Natural killer cell (primary cell): ENCODE results near the gene XIRP1. TPM values are rescaled to one million over a fixed set of nuclear protein-coding genes. Genes with fewer than 3 reads are reported as not detected.

Experiments used
- ATAC-seq, 3 donors: fragments of 150-1000 bp in 2 of 3; fragments of 200-7000 bp in 1 of 3; cut with Tn5 transposase; 1 replicate in 1 of 3; 2 replicates in 2 of 3; pipeline ENCODE4 v1.10.0; 2021; ENCODE audit warnings: mild to moderate bottlenecking in 2 of 3, moderate library complexity in 2 of 3
- DNase-seq, 2 donors: peaks; one replicate each; pipeline versions ENCODE4 v3.0.0 to v3.0.0-alpha.2; 2013 to 2021; ENCODE audit warnings: mixed read lengths in 1 of 2
- H3K27ac ChIP-seq: one replicate; pipeline ENCODE4 v1.5.1; 2013; ENCODE audit warnings: mild to moderate bottlenecking, low read length
- H3K27me3 ChIP-seq: one replicate; pipeline ENCODE4 v1.6.1; 2013; ENCODE audit warnings: low read length; ENCODE audit not compliant: control insufficient read depth, insufficient read depth
- H3K36me3 ChIP-seq: one replicate; pipeline ENCODE4 v1.6.1; 2013; ENCODE audit warnings: low read length; ENCODE audit not compliant: control insufficient read depth, insufficient read depth
- H3K4me1 ChIP-seq: one replicate; pipeline ENCODE4 v1.6.1; 2013; ENCODE audit warnings: low read length; ENCODE audit not compliant: control insufficient read depth, insufficient read depth
- H3K4me3 ChIP-seq: one replicate; pipeline ENCODE4 v1.5.1; 2013; ENCODE audit warnings: low read length
- H3K9me3 ChIP-seq: one replicate; pipeline ENCODE4 v1.6.1; 2013; ENCODE audit warnings: low read length; ENCODE audit not compliant: control insufficient read depth, insufficient read depth
- H3K27ac Mint-ChIP-seq, 2 donors: one replicate each; pipeline ENCODE4 v1.8.0; 2022; ENCODE audit warnings: mild to moderate bottlenecking in 2 of 2, mixed read lengths in 2 of 2, moderate library complexity in 1 of 2
- H3K27me3 Mint-ChIP-seq, 2 donors: one replicate each; pipeline ENCODE4 v1.8.0; 2022; ENCODE audit warnings: low read depth in 2 of 2, mixed read lengths in 2 of 2
- H3K36me3 Mint-ChIP-seq: one replicate; pipeline ENCODE4 v1.8.0; 2022; ENCODE audit warnings: mixed read lengths
- H3K4me1 Mint-ChIP-seq, 2 donors: one replicate each; pipeline ENCODE4 v1.8.0; 2022; ENCODE audit warnings: mixed read lengths in 2 of 2
- H3K4me3 Mint-ChIP-seq: one replicate; pipeline ENCODE4 v1.8.0; 2022; ENCODE audit warnings: mild to moderate bottlenecking, moderate library complexity, mixed read lengths
- H3K9me3 Mint-ChIP-seq, 2 donors: one replicate each; pipeline ENCODE4 v1.8.0; 2022; ENCODE audit warnings: mixed read lengths in 2 of 2
- WGBS: methylation state at CpG from one replicate; pipeline ENCODE4 v1.1.7; 2013; ENCODE audit warnings: missing lambda C conversion rate; ENCODE audit not compliant: insufficient coverage; 5-methylcytosine and 5-hydroxymethylcytosine counted together
- intact Hi-C: fragments of 100-400 bp; cut with micrococcal nuclease; formaldehyde crosslinking; loops from one replicate; pipeline ENCODE4 v1.14.2; 2022
- total RNA-seq, 4 donors: library from RNA; stranded (reverse); fragments of 120-200 nt in 1 of 4; gene quantifications; one replicate each; pipeline versions ENCODE4 v1.2.3 to v1.2.4, GENCODE V29; 2013 to 2022
- TF ChIP-seq, protein P1 (sequence below): fragments of 200-600 bp; IDR thresholded peaks from one replicate; pipeline ENCODE4 v1.8.0; 2022; ENCODE audit warnings: antibody characterized with exemption

The XIRP1 gene, protein sequence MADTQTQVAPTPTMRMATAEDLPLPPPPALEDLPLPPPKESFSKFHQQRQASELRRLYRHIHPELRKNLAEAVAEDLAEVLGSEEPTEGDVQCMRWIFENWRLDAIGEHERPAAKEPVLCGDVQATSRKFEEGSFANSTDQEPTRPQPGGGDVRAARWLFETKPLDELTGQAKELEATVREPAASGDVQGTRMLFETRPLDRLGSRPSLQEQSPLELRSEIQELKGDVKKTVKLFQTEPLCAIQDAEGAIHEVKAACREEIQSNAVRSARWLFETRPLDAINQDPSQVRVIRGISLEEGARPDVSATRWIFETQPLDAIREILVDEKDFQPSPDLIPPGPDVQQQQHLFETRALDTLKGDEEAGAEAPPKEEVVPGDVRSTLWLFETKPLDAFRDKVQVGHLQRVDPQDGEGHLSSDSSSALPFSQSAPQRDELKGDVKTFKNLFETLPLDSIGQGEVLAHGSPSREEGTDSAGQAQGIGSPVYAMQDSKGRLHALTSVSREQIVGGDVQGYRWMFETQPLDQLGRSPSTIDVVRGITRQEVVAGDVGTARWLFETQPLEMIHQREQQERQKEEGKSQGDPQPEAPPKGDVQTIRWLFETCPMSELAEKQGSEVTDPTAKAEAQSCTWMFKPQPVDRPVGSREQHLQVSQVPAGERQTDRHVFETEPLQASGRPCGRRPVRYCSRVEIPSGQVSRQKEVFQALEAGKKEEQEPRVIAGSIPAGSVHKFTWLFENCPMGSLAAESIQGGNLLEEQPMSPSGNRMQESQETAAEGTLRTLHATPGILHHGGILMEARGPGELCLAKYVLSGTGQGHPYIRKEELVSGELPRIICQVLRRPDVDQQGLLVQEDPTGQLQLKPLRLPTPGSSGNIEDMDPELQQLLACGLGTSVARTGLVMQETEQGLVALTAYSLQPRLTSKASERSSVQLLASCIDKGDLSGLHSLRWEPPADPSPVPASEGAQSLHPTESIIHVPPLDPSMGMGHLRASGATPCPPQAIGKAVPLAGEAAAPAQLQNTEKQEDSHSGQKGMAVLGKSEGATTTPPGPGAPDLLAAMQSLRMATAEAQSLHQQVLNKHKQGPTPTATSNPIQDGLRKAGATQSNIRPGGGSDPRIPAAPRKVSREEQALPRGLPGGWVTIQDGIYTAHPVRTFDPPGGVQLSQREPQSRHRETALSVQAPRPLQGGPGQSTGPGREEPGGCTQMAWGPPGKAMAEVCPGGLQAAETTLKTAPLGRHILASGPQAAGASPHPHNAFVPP (N-terminal part only)
- under 1 TPM; 0.14 to 0.40 (median 0.24) TPM for total RNA-seq
- total RNA-seq (2013), result 0.02 TPM

DNA sequence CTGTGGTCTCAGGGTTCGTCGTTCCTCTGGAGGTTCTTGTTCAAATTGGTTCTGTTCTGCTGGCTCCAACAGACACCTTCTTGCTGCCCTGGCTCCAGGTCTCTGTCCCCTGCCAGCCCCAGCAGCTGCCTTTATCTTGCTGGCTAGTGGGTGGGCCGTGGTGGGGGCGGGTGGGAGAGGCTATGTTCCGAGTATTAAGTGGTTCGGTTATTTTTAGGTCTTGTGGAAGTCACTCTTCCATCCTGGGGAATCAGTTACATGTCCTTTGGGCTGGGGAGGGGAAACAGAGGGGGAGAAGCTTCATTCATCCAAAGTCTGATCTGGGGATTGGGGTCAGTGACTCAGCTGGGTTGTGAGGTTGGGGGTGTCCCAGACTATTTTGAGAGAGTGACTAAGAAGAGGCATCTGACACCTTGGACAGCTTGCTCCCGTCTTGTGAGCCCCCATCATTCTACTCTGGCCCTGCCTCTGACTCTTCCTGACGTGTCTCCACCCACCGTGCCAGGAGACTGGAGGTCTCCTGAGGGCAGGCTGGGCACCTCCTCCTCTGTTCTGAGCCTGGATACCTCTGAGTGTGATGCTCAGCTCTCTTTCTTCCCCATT lies at the start of gene XIRP1:
XIRP1 (minus strand) TSS at position 106 of the 603 bp plus-strand sequence. CDS start 3,150 bp downstream, outside the sequence.
- ATAC-seq, result peak; percentile 48 to 77 (median 57)
- intact Hi-C loops, result no loop called here
- H3K27ac Mint-ChIP-seq, result peak within 1 kb of the TSS in 1 of 2 donors; percentile 81

DNA sequence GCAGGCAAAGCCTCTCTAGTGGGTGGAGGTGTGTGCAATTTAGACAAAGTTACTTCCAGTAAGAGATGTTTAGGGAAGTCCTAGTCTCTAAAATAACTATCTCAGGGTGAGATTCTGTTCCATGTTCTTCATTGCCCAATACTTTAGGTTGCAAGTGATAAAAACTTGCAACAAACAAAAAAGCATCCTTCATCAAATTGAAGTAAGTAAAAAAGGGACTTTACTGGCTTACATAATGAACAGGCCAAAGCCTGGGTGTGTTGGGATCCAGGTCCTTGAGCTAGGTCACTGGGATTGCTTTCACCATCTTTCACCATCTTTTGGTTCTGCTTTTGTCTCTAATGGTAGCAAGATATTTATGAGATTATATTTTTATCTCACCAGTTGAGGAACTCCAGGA lies 49.2 kb upstream of the XIRP1 start:
- Mint-ChIP-seq H3K4me3 (no peak overlapping the region), H3K4me1 (peaks cover 58 to 62% of the 10 kb centered on the region in 2 donors), H3K36me3 (peaks cover 48% of the 10 kb centered on the region), H3K27me3 (no peaks in the 10 kb centered on the region), H3K27ac (peak overlapping the region; percentile 56 to 70), H3K9me3 (no peaks in the 10 kb centered on the region)
- no peak overlapping the region for H3K4me3 ChIP-seq
- no peaks in the 10 kb centered on the region for H3K9me3 ChIP-seq
- intact Hi-C loops, result no loop called here
- no peaks in the 10 kb centered on the region for H3K27me3 ChIP-seq
- H3K4me1 ChIP-seq, result peaks cover 22% of the 10 kb centered on the region
- no peak for DNase-seq
- peaks cover 12% of the 10 kb centered on the region for H3K36me3 ChIP-seq
- no peak for ATAC-seq
- no peak overlapping the region for H3K27ac ChIP-seq
- TF ChIP-seq, protein P1, sequence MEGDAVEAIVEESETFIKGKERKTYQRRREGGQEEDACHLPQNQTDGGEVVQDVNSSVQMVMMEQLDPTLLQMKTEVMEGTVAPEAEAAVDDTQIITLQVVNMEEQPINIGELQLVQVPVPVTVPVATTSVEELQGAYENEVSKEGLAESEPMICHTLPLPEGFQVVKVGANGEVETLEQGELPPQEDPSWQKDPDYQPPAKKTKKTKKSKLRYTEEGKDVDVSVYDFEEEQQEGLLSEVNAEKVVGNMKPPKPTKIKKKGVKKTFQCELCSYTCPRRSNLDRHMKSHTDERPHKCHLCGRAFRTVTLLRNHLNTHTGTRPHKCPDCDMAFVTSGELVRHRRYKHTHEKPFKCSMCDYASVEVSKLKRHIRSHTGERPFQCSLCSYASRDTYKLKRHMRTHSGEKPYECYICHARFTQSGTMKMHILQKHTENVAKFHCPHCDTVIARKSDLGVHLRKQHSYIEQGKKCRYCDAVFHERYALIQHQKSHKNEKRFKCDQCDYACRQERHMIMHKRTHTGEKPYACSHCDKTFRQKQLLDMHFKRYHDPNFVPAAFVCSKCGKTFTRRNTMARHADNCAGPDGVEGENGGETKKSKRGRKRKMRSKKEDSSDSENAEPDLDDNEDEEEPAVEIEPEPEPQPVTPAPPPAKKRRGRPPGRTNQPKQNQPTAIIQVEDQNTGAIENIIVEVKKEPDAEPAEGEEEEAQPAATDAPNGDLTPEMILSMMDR, result no peak

More for the DNA sequence above, at the start of gene XIRP1:
- Histone ChIP-seq H3K36me3 (no peaks in the 10 kb centered on the region), H3K4me3 (no peak within 1 kb of the TSS), H3K9me3 (no peaks in the 10 kb centered on the region), H3K27me3 (no peaks in the 10 kb centered on the region), H3K4me1 (peaks cover 25% of the 10 kb centered on the region), H3K27ac (no peak within 1 kb of the TSS)
- 72% methylated on average over 9 of the region's 9 CpGs for WGBS
- peaks cover 0 to 11% of the 10 kb centered on the region in 2 donors for H3K27me3 Mint-ChIP-seq
- no peak within 1 kb of the TSS for H3K4me3 Mint-ChIP-seq
- TF ChIP-seq, protein P1, result no peak
- H3K9me3 Mint-ChIP-seq, result no peaks in the 10 kb centered on the region
- peaks cover 20 to 37% of the 10 kb centered on the region in 2 donors for H3K4me1 Mint-ChIP-seq
- no peaks in the 10 kb centered on the region for H3K36me3 Mint-ChIP-seq
- DNase-seq, result no peak

DNA sequence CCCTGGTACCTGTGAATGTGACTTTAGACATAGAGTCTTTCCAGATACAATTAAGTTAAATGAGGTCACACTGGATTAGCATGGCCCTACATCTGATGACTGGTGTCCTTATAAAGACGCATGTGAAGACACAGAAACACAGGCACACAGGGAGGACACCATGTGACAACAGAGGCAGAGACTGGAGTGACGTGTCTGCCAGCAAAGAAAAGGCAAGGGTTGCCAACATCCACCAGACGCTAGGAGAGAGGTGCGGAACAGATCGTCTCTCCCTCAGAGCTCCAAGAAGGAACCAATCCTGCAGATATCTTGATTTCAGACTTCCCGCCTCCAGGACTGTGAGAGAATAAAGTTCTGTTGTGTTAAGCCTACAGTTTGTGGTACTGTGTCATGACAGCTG lies 44.6 kb upstream of the XIRP1 start:
- Mint-ChIP-seq H3K27me3 (no peaks in the 10 kb centered on the region), H3K27ac (peak overlapping the region; percentile 74 to 76), H3K36me3 (peaks cover 19% of the 10 kb centered on the region), H3K4me3 (peak overlapping the region; percentile 32), H3K4me1 (peaks cover 93 to 94% of the 10 kb centered on the region in 2 donors), H3K9me3 (no peaks in the 10 kb centered on the region)
- Histone ChIP-seq H3K4me3 (no peak overlapping the region), H3K4me1 (peaks cover 63% of the 10 kb centered on the region), H3K36me3 (peaks cover 9% of the 10 kb centered on the region), H3K27ac (no peak overlapping the region), H3K27me3 (no peaks in the 10 kb centered on the region), H3K9me3 (no peaks in the 10 kb centered on the region)
- no peak for ATAC-seq
- intact Hi-C loops, result no loop called here
- TF ChIP-seq, protein P1, result no peak
- no peak for DNase-seq
- WGBS, result 87% methylated on average over 6 of the region's 6 CpGs
